Trophoblast cell (in vitro differentiated cells and primary cell): ENCODE measurements around the gene TBC1D22A.
A peak's percentile ranks its signal among the peaks of the same experiment; 100 is the strongest.

ENCODE experiments used
- DNase-seq, 2 donors: peaks; one replicate each; pipeline ENCODE4 v3.0.0-alpha.2; 2016
- H2AFZ ChIP-seq: 2 replicates; pipeline ENCODE4 v1.6.1; 2013; ENCODE audit warnings: low read length, moderate library complexity, mild to moderate bottlenecking; ENCODE audit not compliant: insufficient read depth, poor library complexity
- H2AK5ac ChIP-seq: 2 replicates; pipeline ENCODE4 v1.6.1; 2013; ENCODE audit warnings: mild to moderate bottlenecking, low read length
- H2BK120ac ChIP-seq: 2 replicates; pipeline ENCODE4 v1.6.1; 2013; ENCODE audit warnings: low read length, mild to moderate bottlenecking, moderate library complexity; ENCODE audit not compliant: insufficient read depth, poor library complexity
- H2BK12ac ChIP-seq: 2 replicates; pipeline ENCODE4 v1.6.1; 2013; ENCODE audit warnings: mild to moderate bottlenecking, low read length, moderate library complexity
- H2BK5ac ChIP-seq: 2 replicates; pipeline ENCODE4 v1.6.1; 2013; ENCODE audit warnings: low read length, low read depth, moderate library complexity, mild to moderate bottlenecking; ENCODE audit not compliant: poor library complexity
- H3K14ac ChIP-seq: 2 replicates; pipeline ENCODE4 v1.6.1; 2013; ENCODE audit warnings: mild to moderate bottlenecking, low read length
- H3K18ac ChIP-seq: 2 replicates; pipeline ENCODE4 v1.6.1; 2013; ENCODE audit warnings: mild to moderate bottlenecking, low read length
- H3K23ac ChIP-seq: 2 replicates; pipeline ENCODE4 v1.6.1; 2013; ENCODE audit warnings: low read length
- H3K27ac ChIP-seq: 2 replicates; pipeline ENCODE4 v1.5.1; 2013; ENCODE audit warnings: low read depth, mild to moderate bottlenecking, inconsistent platforms, low read length, moderate library complexity
- H3K27me3 ChIP-seq: 2 replicates; pipeline ENCODE4 v1.6.1; 2013; ENCODE audit warnings: inconsistent platforms, mild to moderate bottlenecking, low read length, moderate library complexity; ENCODE audit not compliant: insufficient read depth
- H3K36me3 ChIP-seq, 2 experiments: 1 replicate in 1 of 2; 2 replicates in 1 of 2; pipeline ENCODE4 v1.6.1; 2013; ENCODE audit warnings: low read length in 2 of 2, mild to moderate bottlenecking in 2 of 2, moderate library complexity in 1 of 2; ENCODE audit not compliant: insufficient read depth in 2 of 2, control insufficient read depth in 1 of 2
- H3K4ac ChIP-seq: 2 replicates; pipeline ENCODE4 v1.6.1; 2013; ENCODE audit warnings: low read depth, mild to moderate bottlenecking, low read length, moderate library complexity
- H3K4me1 ChIP-seq, 2 experiments: 1 replicate in 1 of 2; 2 replicates in 1 of 2; pipeline ENCODE4 v1.6.1; 2013; ENCODE audit warnings: low read length in 2 of 2, mild to moderate bottlenecking in 2 of 2, moderate library complexity in 1 of 2; ENCODE audit not compliant: insufficient read depth in 2 of 2, control insufficient read depth in 1 of 2
- H3K4me2 ChIP-seq: 2 replicates; pipeline ENCODE4 v1.6.1; 2013; ENCODE audit warnings: inconsistent platforms, mild to moderate bottlenecking, low read length, moderate library complexity
- H3K4me3 ChIP-seq: 2 replicates; pipeline ENCODE4 v1.5.1; 2013; ENCODE audit warnings: mild to moderate bottlenecking, low read depth, low read length, inconsistent platforms
- H3K79me1 ChIP-seq: one replicate; pipeline ENCODE4 v1.6.1; 2013; ENCODE audit warnings: low read length
- H3K79me2 ChIP-seq: 2 replicates; pipeline ENCODE4 v1.6.1; 2013; ENCODE audit warnings: low read length, mild to moderate bottlenecking; ENCODE audit not compliant: control insufficient read depth, insufficient read depth, poor library complexity
- H3K9ac ChIP-seq: 2 replicates; pipeline ENCODE4 v1.6.1; 2013; ENCODE audit warnings: mild to moderate bottlenecking, low read length
- H3K9me3 ChIP-seq: 2 replicates; pipeline ENCODE4 v1.6.1; 2013; ENCODE audit warnings: low read depth, mild to moderate bottlenecking, control low read depth, inconsistent platforms, low read length; ENCODE audit not compliant: insufficient read depth
- H4K12ac ChIP-seq: 2 replicates; pipeline ENCODE4 v1.6.1; 2013; ENCODE audit warnings: low read depth, mild to moderate bottlenecking, low read length, moderate library complexity
- H4K8ac ChIP-seq: 2 replicates; pipeline ENCODE4 v1.6.1; 2013; ENCODE audit warnings: low read depth, mild to moderate bottlenecking, low read length, moderate library complexity
- H4K91ac ChIP-seq: one replicate; pipeline ENCODE4 v1.6.1; 2013; ENCODE audit warnings: low read depth, mild to moderate bottlenecking, low read length, moderate library complexity
- WGBS: extraction: QIAGEN DNeasy Blood & Tissue Kit; methylation state at CpG from one replicate; pipeline ENCODE4 v1.1.7; 2013; ENCODE audit warnings: missing lambda C conversion rate; ENCODE audit not compliant: insufficient read length, insufficient coverage; ENCODE audit errors: extremely low coverage; 5-methylcytosine and 5-hydroxymethylcytosine counted together

The TBC1D22A gene

GRCh38 chr22:46980392-46980791, 217.9 kb downstream of the TBC1D22A start:
- Histone ChIP-seq H3K27me3 (no peaks in the 10 kb centered on the region), H2BK120ac (no peak overlapping the region), H2BK12ac (no peak overlapping the region), H3K18ac (no peak overlapping the region), H4K12ac (no peak overlapping the region), H2AFZ (no peak overlapping the region), H3K79me2 (no peaks in the 10 kb centered on the region), H3K27ac (no peak overlapping the region), H3K14ac (no peak overlapping the region), H2AK5ac (no peak overlapping the region), H3K9ac (no peak overlapping the region), H3K4me3 (no peak overlapping the region), H3K4ac (no peak overlapping the region), H2BK5ac (no peak overlapping the region), H3K79me1 (no peaks in the 10 kb centered on the region), H3K36me3 (peaks cover 0 to 3% of the 10 kb centered on the region in 2 experiments), H3K9me3 (peaks cover 2% of the 10 kb centered on the region), H3K23ac (no peak overlapping the region), H4K8ac (no peak overlapping the region), H4K91ac (no peak overlapping the region), H3K4me1 (no peaks in the 10 kb centered on the region), H3K4me2 (no peak overlapping the region)
- WGBS, result no CpG with 5 or more reads among the region's 3 CpGs
- no peak for DNase-seq

GRCh38 chr22:46982635-46983034, 220.2 kb downstream of the TBC1D22A start:
- Histone ChIP-seq H3K27ac (no peak overlapping the region), H3K4me1 (no peaks in the 10 kb centered on the region), H4K12ac (no peak overlapping the region), H2BK12ac (no peak overlapping the region), H2AFZ (no peak overlapping the region), H3K23ac (no peak overlapping the region), H3K18ac (no peak overlapping the region), H3K27me3 (no peaks in the 10 kb centered on the region), H2BK120ac (no peak overlapping the region), H4K91ac (no peak overlapping the region), H3K14ac (no peak overlapping the region), H3K4me3 (no peak overlapping the region), H3K79me1 (no peaks in the 10 kb centered on the region), H3K79me2 (no peaks in the 10 kb centered on the region), H3K4ac (no peak overlapping the region), H2AK5ac (no peak overlapping the region), H3K4me2 (no peak overlapping the region), H3K36me3 (peaks cover 0 to 3% of the 10 kb centered on the region in 2 experiments), H4K8ac (no peak overlapping the region), H2BK5ac (no peak overlapping the region), H3K9ac (no peak overlapping the region), H3K9me3 (peaks cover 2% of the 10 kb centered on the region)
- no peak for DNase-seq
- WGBS, result no CpG with 5 or more reads among the region's 14 CpGs

GRCh38 chr22:46983046-46983445, 220.6 kb downstream of the TBC1D22A start:
- H2BK120ac ChIP-seq, result no peak overlapping the region
- no CpG with 5 or more reads among the region's 4 CpGs for WGBS

GRCh38 chr22:46984751-46985506, 222.5 kb downstream of the TBC1D22A start:
- WGBS, result no CpG with 5 or more reads among the region's 16 CpGs
- no peak overlapping the region for H3K4me3 ChIP-seq
- no peak overlapping the region for H2AK5ac ChIP-seq
- no peak overlapping the region for H3K9ac ChIP-seq
- no peaks in the 10 kb centered on the region for H3K9me3 ChIP-seq
- H3K4ac ChIP-seq, result no peak overlapping the region
- no peak overlapping the region for H3K4me2 ChIP-seq
- no peak overlapping the region for H3K18ac ChIP-seq
- no peaks in the 10 kb centered on the region for H3K79me1 ChIP-seq
- peak overlapping the region; percentile 5 for H2AFZ ChIP-seq
- H4K12ac ChIP-seq, result no peak overlapping the region
- H3K27me3 ChIP-seq, result no peaks in the 10 kb centered on the region
- no peak overlapping the region for H4K8ac ChIP-seq
- H3K79me2 ChIP-seq, result no peaks in the 10 kb centered on the region
- H2BK12ac ChIP-seq, result no peak overlapping the region
- no peaks in the 10 kb centered on the region for H3K4me1 ChIP-seq
- H3K23ac ChIP-seq, result no peak overlapping the region
- no peaks in the 10 kb centered on the region for H3K36me3 ChIP-seq
- DNase-seq, result no peak
- no peak overlapping the region for H4K91ac ChIP-seq
- H3K14ac ChIP-seq, result no peak overlapping the region
- H2BK5ac ChIP-seq, result no peak overlapping the region
- H3K27ac ChIP-seq, result no peak overlapping the region
- no peak overlapping the region for H2BK120ac ChIP-seq

More at GRCh38 chr22:46983046-46983445, 220.6 kb downstream of the TBC1D22A start:
- no peak for DNase-seq
- H3K9me3 ChIP-seq, result peaks cover 2% of the 10 kb centered on the region
- H3K36me3 ChIP-seq, result no peaks in the 10 kb centered on the region
- no peak overlapping the region for H3K4ac ChIP-seq
- H2BK5ac ChIP-seq, result no peak overlapping the region
- H3K14ac ChIP-seq, result no peak overlapping the region
- H4K12ac ChIP-seq, result no peak overlapping the region
- no peaks in the 10 kb centered on the region for H3K79me1 ChIP-seq
- no peak overlapping the region for H3K9ac ChIP-seq
- H3K79me2 ChIP-seq, result no peaks in the 10 kb centered on the region
- no peak overlapping the region for H4K8ac ChIP-seq
- H3K4me2 ChIP-seq, result no peak overlapping the region
- H2AFZ ChIP-seq, result no peak overlapping the region
- no peak overlapping the region for H3K23ac ChIP-seq
- no peak overlapping the region for H3K4me3 ChIP-seq
- H3K4me1 ChIP-seq, result no peaks in the 10 kb centered on the region
- no peak overlapping the region for H3K27ac ChIP-seq
- no peak overlapping the region for H2AK5ac ChIP-seq
- H2BK12ac ChIP-seq, result no peak overlapping the region
- no peak overlapping the region for H3K18ac ChIP-seq
- H4K91ac ChIP-seq, result no peak overlapping the region
- no peaks in the 10 kb centered on the region for H3K27me3 ChIP-seq
